AG10803 (cell line): Measurements from ENCODE around the gene KLHL21.
"Not testable (repeated sequence)": the region's sequence is repeated elsewhere in the genome, so short reads cannot be mapped to it uniquely, and the experiment has no call there.

Experiments
- DNase-seq: peaks from one replicate; pipeline ENCODE4 v3.0.0; 2010; ENCODE audit warnings: low read depth
- H3K4me3 ChIP-seq: 2 replicates; pipeline ENCODE4 v1.5.1; 2011; ENCODE audit warnings: mild to moderate bottlenecking, low read length, control low read depth
- TF ChIP-seq, protein P1 (sequence below): conservative IDR thresholded peaks from 2 replicates; pipeline ENCODE4 v1.5.1; 2011; ENCODE audit warnings: mild to moderate bottlenecking, low read length, control low read depth, inconsistent platforms

Gene KLHL21

DNA sequence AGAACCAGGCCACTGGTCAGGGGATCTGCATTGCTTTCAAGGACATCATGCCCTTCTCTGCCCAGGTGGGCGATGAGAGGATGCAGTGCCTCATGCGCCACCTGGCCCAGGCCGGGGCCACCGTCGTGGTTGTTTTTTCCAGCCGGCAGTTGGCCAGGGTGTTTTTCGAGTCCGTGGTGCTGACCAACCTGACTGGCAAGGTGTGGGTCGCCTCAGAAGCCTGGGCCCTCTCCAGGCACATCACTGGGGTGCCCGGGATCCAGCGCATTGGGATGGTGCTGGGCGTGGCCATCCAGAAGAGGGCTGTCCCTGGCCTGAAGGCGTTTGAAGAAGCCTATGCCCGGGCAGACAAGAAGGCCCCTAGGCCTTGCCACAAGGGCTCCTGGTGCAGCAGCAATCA is 27.9 kb downstream of the KLHL21 start:
- no peak for DNase-seq
- TF ChIP-seq, protein P1, sequence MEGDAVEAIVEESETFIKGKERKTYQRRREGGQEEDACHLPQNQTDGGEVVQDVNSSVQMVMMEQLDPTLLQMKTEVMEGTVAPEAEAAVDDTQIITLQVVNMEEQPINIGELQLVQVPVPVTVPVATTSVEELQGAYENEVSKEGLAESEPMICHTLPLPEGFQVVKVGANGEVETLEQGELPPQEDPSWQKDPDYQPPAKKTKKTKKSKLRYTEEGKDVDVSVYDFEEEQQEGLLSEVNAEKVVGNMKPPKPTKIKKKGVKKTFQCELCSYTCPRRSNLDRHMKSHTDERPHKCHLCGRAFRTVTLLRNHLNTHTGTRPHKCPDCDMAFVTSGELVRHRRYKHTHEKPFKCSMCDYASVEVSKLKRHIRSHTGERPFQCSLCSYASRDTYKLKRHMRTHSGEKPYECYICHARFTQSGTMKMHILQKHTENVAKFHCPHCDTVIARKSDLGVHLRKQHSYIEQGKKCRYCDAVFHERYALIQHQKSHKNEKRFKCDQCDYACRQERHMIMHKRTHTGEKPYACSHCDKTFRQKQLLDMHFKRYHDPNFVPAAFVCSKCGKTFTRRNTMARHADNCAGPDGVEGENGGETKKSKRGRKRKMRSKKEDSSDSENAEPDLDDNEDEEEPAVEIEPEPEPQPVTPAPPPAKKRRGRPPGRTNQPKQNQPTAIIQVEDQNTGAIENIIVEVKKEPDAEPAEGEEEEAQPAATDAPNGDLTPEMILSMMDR: no peak
- H3K4me3 ChIP-seq: no peak overlapping the region

DNA sequence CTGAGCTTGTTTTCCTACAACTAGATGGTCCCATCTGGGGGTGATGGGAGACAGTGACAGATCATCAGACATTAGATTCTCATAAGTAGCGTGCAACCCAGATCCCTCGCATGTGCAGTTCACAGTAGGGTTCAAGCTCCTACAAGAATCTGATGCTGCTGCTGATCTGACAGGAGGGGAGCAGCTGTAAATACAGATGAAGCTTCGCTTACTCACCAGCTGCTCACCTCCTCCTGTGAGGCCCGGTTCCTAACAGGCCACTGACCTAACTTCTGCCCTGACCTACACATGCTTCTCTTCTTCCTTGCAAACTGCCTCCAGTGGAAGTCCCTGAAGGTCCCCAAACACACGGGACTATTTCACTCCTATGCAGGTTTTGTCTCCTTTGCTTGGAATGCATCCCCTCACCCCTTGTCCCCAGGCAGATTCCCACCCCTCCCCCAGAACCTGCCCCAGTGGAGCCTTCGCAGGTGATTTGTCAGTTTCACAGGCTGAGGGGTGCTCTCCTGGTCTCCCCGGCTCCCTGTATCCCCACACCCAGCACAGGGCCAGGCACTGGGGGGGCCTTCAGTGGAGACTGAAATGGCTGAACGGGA is 28.5 kb downstream of the KLHL21 start:
- no peak for DNase-seq
- no peak overlapping the region for H3K4me3 ChIP-seq
- TF ChIP-seq, protein P1: no peak

DNA sequence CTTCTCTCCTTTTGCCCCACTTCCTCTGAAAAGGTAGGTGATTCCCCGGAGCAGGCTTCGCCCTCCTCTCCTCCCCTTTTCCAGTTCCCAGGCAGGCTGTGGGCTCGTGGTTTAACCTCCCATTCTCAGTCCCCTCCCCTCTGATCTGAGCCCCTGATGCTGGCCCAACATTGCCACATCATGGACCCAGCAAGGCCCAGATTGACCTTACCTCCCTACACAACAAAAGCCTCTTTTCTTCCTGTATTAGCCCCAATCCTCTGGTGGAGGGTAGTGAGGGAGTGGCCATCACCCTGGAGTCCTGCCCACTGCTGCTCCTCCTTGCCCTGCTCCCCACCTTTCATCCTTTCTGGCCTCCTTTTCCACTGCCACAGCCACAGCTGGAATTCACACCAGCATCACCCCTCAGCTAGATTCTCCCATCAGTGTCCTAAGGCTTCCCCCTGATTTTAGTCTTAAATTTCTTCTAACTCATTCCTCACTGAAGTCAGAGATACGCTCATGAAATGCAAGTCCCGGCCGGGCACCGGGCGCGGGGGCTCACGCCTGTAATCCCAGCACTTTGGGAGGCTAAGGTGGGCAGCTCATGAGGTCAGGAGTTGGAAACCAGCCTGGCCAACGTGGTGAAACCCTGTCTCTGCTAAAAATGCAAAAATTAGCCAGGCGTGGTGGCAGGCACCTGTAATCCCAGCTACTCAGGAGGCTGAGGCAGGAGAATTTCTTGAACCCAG is 29.9 kb downstream of the KLHL21 start:
- DNase-seq: no peak
- no peak overlapping the region for H3K4me3 ChIP-seq
- TF ChIP-seq, protein P1: no peak

DNA sequence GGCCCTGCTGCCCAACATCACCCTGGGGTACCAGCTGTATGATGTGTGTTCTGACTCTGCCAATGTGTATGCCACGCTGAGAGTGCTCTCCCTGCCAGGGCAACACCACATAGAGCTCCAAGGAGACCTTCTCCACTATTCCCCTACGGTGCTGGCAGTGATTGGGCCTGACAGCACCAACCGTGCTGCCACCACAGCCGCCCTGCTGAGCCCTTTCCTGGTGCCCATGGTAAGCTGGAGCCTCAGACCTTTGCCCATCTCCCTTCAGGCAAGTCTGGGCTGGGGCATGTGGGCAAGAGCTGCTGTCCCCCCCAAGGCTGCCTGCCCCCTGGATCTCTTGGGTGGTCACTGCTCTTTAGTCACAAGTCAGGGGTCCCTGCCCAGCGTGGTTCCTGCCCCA is 31.7 kb downstream of the KLHL21 start:
- no peak for DNase-seq
- TF ChIP-seq, protein P1: no peak
- H3K4me3 ChIP-seq: no peak overlapping the region

DNA sequence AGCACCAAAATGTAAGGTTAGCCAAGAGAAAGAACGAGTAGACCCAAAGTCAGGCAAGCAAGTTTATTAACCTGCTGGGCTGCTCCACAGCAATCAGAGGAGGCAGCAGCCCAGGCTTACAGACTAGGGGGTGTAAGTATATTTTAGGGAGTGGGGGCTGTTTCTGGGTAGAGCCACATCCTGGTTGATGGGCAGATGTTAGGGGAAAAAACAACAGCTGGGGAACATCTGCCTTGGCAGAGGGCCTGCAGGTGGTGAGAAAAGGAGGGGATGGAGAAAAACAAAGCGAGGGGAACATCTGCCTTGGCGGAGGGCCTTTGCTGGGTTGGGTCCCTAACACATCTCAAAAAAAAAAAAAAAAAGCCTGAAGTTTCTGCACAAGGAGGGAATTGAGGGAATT is 32.6 kb downstream of the KLHL21 start:
- no peak overlapping the region for H3K4me3 ChIP-seq
- no peak for DNase-seq
- TF ChIP-seq, protein P1: no peak

DNA sequence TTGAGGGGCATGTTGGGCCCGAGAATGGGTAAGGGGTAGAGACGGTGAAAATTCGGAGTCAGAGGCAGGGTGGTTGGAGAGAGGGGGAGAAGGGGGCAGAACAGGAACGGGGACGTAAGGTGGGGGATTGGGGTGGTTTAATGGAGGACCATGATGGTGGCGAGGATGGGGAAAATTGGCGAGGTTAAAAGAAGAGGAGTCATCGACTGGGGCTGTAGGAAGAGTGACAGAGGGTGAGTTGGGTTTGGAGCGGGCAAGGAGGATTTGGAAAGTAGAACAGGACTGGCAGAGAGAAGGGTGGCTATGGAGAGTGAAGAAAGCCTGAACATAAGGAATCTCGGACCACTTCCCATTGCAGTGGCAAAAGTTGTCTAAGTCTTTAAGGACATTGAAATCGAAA is 33.6 kb downstream of the KLHL21 start:
- no peak overlapping the region for H3K4me3 ChIP-seq
- TF ChIP-seq, protein P1: no peak
- DNase-seq: no peak

DNA sequence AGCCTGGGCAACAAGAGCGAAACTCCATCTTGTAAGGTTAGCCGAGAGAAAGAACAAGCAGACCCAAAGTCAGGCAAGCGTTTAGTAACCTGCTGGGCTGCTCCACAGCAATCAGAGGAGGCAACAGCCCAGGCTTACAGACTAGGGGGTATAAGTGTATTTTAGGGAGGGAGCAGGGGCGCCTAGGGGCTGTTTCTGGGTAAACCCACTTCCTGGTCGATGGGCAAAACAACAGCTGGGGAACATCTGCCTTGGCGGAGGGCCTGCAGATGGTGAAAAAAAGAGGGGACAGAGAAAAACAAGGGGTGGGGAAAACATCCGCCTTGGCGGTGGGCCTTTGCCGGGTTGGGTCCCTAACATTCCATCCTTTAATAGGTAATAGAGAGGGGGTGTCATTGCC is 42.4 kb downstream of the KLHL21 start:
- DNase-seq: no peak
- TF ChIP-seq, protein P1: no peak
- no peak overlapping the region for H3K4me3 ChIP-seq

DNA sequence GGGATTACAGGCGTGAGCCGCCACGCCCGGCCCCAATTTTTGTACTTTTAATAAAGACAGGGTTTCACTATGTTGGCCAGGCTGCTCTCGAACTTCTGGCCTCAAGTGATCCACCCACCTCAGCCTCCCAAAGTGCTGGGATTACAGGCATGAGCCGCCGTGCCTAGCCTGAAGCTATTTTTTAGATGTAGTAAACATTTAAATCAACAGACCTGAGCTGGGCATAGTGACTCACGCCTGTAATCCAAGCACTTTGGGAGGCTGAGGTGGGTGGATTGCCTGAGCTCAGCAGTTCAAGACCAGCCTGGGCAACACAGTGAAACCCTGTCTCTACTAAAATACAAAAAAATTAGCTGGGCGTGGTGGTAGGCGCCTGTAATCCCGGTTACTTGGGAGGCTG is 43.5 kb downstream of the KLHL21 start:
- not testable (repeated sequence) for H3K4me3 ChIP-seq, DNase-seq
